GM21576 (cell line): ENCODE results near the gene FHAD1.
"Not testable (repeated sequence)": the region's sequence is repeated elsewhere in the genome, so short reads cannot be mapped to it uniquely, and the experiment has no call there.

Experiments used
- ATAC-seq: cut with Tn5 transposase; IDR thresholded peaks from one replicate; pipeline ENCODE4 v1.9.1; 2021; ENCODE audit warnings: mild to moderate bottlenecking, moderate library complexity; ENCODE audit not compliant: unreplicated experiment

Gene FHAD1

DNA sequence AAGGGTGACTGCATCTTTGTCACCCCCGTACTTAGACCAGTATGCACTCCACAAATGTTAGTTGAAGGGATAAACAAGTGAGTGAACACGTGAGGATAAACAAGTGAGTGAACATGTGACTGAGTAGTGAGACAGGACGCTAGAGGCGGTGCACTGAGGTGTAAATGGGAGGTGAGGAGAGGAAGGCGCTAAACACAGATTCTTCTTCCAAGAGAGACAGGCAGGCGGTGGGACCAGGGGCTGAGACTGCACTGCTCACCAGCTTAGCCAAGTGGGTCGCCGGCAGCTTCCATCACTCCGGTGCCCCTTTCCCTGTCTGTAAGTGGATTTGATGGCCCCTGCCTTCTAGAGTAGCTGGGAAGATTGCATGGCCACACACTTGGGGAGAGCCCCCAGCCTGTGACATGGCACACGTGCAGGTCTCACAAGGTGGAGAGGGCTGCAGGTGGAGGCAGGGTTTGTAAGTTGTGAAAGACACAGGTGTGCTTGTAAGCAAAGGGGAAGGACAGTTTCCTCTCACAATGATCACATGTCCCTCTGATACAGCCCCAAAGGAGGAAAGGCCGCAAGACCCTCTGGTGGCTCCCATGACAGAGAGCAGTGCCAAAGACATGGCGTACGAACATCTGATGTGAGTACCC is 115.2 kb downstream of the FHAD1 start:
- no peak for ATAC-seq

DNA sequence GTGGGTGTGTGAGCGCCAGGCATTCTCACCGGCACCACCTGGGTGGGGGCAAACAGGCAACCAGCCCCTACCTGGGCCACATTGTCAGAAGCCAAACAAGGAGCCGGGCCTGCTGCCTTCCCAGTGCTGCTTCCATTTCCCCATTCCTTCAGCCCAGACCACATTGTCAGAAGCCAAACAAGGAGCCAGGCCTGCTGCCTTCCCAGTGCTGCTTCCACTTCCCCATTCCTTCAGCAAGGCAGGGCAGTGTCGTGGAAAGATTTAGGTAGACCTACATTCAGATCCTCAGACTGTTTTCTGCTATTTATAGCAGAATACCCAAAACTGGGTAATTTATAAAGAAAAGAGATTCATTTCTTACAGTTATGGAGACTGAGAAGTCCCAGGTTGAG is 115.7 kb downstream of the FHAD1 start:
- no peak for ATAC-seq

DNA sequence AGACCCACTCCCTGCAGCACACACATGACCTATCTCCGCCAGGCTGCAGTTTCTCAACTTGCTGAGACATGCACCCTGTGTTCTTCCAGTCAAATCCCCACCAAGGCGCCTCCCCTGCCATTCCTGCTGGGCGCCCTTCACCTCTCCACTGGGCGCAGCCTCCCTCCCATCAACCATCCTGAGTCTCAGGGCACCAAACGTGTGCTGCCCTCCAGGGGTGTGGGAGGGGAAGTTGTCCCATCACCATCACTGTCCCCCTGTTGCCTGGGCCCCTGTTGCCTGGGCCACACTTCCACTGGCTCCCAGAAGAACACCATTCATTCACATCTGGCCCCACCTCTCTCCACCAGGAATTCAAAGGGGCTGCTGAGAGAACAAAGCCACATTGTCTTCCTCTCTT is 117.7 kb downstream of the FHAD1 start:
- no peak for ATAC-seq

DNA sequence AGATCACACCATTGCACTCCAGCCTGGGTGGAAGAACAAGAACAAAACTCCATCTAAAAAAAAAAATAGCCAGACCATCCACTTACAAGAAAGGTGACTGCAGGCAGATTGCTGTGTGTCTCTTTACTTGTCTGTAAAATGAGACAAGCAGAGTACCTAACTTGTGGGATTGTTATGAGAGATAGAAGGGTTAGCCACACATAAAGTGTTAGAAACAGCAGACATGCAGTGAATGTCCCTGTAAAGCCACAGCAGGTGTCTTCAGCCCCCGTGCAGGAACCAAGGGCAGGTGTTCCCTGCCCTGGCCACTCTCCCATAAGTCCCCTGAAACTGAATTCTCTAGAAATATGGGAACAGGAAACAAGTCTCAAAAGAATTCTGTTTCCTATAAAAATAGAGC is 121.9 kb downstream of the FHAD1 start:
- no peak for ATAC-seq

DNA sequence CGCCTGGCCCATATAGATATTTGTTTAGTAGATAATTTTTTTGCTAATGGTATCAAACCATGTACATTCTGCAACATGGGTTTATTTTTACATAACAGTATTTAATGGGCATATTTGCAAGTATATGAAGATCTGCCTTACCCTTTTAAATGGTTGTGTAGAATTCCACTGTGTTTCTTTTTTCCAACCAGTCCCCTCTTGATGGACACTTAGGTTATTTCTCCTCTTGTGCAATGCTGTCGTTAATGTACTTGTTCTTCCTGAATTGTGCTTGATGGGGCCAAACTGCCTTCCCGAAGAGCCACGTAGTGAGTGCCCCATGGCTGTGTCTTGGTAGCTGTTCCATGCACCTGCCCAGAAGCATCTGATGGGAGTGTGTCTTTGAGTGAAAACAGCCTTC is 123.2 kb downstream of the FHAD1 start:
- ATAC-seq: no peak

DNA sequence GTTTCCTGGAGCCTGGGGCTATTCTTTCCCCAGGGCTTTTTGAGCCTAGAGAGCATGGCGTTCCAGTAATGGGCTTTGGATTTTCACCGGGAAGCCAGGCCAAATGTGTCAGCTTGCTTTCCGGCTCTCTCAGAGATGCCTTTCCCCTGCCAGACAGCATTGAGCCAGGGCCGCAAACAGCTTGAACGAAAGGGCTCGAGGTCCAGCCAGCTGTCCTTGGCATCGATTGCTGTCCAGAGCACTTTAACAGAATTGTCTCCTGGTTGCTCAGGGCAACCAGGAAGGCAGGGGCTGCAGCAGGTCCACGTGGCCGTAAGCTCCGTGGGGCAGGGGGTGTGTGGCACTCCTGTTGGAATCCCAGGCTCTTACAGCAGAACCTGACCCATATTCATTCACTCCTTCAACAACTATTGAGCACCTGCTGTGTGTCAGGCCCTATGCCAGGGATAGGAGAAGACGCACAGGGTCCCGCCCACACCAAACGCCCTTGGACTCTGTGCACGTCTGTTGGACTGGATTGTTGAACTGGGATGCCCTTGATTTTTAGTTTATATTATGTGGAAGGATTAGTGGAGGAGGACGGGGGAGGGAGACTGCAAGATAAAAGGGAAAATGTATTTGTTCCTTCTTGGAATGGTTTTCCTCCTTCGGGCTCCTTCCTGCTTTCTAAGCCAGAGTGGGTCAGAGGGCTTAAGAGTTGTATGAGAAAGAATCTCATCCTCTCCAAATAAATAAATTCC is 123.9 kb downstream of the FHAD1 start:
- no peak for ATAC-seq

DNA sequence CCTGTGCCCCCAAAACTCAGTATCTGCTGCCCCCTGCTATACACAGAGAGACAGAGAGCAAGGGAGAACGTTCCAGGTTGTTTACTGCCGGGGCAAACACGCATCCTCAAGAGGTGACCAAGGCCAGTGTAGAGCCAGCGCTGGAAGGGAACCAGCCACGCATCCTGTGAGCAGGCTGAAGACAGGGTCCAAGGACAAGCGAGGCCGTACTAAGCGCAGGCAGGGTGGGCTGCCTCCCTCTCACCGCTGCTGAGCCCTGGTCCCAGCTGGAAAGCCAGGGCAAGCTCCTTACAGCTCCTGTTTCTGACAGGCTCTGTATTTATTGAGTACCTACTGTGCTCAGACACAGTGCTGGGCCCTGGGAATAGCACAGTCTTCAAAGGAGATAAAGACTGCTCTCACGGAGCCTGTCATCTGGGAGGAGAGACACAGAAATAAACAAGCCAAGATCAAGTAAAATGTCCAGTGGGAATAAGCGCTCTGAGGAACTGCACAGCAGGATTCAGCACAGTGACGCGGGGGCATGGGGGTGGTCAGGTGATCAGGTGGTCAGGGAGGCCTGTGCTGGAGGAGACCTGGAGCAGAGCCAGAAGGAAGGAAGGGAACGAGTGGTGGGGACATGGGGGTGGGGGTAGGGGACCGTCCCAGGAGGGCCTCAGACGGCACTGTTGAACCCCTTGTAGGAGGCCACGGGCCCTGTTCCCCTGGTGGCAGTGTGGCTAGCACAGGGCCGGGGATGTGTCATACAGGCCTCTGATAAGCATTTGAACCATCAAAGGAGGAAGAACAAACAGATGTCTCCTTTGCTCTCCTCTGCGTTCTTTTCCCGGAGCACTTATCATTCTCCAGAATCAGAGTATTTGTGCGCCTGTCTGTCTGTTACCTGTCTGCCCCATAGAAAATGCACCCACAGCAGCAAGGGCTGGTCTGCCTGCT is 124.9 kb downstream of the FHAD1 start:
- ATAC-seq: no peak

DNA sequence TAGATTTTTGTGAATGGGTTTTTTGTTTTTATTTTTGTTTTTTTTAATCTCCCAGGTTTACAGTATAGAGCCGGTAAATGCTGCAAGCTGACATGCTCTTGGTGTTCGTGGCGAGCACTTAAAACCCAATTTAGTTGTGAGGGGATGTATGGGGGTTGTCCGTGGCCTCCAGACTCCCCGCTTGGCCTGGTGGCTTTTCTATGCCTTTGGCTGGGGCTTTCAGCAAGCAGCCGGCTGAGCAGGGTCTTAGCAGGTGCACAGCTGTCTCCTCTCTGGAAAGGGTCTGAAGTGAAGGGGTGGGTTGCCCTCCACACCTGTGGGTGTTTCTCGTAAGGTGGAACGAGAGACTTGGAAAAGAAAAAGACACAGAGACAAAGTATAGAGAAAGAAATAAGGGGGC is 131.7 kb downstream of the FHAD1 start:
- ATAC-seq: no peak

DNA sequence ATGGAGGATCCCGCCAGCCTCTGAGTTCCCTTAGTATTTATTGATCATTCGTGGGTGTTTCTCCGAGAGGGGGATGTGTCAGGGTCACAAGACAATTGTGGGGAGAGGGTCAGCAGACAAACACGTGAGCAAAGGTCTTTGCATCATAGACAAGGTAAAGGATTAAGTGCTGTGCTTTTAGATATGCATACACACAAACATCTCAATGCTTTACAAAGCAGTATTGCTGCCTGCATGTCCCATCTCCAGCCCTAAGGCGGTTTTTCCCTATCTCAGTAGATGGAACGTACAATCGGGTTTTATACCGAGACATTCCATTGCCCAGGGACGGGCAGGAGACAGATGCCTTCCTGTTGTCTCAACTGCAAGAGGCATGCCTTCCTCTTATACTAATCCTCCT is 132.1 kb downstream of the FHAD1 start:
- ATAC-seq: not testable (repeated sequence)

DNA sequence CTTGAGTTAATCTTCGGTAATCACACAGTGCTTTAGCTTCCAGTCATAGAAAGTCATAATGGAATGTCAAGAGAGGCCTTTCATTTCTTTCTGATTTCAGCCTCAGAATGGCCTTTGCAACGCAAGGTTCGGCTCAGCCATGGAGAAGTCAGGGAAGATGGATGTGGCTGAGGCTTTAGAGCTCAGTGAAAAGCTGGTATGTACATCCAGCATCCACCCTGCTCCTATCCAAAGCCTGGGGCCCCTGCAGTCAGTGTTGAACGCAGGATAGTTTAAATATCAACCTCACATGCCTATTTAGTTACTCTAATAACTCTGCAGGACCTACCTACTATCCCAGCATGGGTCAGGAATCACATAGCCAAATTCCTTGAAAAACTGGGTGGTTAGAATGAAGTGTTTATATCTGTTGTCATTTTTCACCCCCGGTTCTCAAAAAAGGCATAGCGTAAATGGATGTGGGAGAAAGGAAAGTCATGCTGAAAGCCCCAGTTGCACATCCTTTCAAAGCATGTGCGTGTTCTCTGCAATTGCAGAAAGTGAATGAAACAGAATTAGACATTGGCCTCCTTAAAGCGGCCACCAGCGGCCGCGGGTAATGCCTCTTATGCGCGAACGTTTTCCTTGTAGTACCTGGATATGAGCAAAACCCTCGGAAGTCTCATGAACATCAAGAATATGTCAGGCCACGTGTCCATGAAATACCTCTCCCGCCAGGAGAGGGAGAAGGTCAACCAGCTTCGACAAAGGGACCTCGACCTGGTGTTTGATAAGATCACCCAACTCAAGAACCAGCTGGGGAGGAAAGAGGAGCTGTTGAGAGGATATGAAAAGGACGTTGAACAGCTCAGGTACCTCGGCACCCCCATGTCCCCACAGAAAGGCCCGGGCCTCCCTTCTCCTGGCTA is 133.8 kb downstream of the FHAD1 start:
- ATAC-seq: no peak

DNA sequence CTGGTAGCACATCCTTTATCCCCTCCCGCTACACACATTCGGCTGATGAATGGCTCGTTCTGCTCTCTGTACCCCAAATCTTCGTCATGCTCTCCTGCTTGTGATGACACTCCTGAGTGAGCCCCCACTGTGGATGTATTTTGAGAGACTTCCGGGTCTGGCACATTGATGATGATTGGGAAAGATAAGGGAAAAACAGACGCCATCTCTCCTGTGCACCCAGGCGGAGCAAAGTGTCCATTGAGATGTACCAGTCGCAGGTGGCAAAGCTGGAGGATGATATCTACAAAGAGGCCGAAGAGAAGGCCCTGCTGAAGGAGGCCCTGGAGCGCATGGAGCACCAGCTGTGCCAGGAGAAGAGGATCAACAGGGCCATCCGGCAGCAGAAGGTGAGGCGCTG is 134.8 kb downstream of the FHAD1 start:
- no peak for ATAC-seq

DNA sequence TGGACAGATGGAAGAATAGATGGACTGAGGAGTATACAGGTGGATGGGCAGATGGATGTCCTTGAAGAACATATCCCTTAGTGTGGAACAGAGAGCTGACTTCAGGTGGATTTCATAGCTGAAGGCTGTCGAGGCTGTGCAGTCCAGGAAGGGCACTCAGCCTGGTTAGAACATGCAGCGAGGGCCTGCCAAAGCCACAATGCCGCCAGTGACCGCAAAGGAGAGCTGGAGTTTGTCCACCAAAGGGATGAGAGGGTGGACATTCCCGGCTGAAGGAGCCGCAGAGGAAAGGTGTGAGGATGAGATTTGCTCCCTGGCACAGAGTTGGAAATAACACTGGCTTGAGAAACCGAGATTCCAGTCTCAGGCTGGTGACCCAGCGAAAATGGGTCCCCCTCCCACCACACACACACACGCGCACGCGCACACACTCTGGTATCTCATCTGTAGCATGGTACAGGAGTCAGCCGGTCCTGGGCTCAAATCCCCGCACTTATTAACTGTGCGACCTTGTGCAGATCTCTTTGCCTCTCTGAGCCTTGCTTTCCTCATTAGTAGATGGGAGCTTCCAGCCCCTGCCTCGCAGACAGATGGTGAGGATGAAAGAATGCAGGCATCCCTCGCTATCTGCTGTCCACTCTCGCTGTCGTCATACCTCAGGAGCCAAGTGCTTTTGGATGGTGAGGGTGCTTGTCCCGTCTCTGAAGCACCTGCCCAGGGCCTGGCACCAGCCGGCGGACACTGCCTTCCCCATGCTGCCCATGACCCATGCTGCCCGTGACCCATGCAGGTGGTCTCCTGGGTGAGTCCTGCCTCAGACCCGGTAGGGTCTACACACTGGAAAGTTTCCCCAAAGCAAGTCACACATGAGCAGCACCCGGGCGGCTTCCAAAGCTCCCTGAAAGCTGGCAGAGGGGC is 135.8 kb downstream of the FHAD1 start:
- no peak for ATAC-seq

DNA sequence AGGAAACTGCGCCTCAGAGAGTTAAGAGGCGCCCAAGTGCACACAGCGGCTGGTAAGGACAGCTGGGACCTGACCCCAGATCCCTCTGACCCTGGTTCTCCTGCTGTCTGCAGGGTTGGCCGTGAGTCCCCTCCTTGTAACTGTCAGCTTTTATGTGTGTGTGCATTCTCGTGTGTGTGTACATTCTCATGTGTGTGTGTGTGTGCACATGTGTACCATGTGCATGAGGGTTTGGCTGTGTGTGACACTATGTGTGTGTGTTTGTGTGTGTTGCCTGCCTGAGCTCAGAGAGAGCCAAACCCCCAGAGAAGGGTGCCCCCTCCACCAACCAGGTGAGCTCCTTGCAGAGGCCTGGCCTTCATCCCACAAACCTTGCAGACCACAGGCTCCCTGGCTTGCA is 136.8 kb downstream of the FHAD1 start:
- ATAC-seq: no peak

DNA sequence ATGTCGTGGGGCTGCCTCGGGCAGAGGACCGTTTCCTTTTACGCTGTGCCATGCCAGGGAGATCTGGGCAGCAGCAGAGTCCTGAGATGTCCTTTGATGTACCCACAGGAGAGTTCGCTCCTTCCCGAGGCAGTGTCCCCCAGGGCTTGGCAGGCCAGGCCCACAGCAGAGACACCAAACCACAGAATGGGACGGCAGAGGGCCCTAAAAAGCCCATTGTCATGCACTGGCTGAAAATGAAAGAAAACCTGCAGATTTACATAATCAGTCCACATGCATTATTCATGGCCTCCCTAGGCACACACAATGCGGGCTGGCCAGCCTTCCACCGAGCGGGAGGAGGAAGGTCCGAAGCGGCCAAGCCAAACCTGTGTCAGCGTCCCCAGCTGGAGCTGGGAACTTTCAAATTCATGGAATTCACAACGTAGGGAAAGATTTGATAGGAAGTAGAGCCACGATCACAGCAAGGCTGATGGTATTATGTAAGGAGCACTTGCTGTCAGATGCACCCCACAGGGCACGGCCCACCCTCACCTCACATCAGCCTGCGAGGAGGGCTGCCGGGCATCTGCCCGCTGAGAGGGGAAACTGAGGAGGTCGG is 137.4 kb downstream of the FHAD1 start:
- ATAC-seq: no peak

DNA sequence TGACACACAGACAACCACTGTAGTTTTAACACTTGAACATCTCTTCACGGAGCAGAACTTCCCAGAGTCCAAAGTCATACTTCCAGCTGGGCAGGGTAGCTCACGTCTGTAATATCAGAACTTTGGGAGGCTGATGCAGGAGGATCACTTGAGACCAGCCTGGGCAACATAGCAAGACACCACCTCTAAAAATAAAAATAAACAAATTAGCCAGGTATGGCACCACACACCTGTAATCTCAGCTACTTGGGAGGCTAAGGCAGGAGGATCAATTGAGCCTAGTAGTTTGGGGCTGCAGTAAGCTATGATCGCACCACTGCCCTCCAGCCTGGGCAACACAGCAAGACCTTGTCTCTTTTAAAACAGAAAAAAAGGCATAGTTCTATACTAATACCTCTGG is 138.4 kb downstream of the FHAD1 start:
- no peak for ATAC-seq

DNA sequence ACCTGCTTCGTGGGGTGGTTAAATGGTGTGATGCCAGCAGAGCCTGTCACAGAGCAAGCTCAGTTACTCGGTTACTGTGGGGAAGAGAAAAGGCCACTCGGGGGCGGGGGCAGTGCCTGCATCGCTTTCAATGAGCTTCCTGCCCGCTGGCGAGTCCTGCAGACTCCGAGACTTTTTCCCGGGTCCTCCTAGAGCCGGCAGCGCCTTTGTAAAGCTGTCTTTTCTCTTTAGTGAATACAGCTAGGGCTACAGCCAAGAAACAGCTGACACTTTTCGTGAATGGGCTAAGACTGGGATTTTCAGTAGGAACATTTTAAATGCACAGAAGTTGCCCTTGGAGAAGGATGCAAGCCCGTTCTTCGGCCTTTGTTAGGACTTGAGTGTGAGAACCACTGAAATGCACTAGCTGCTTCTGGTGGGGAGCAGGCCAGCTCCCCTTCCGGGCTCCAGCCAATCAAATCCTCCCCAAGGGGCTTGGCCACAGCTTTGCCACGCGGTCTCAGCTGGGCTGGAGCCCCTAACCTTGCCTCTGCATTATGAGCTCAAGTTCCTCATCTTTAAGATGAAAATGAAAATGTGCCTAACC is 139.2 kb downstream of the FHAD1 start:
- ATAC-seq: no peak

DNA sequence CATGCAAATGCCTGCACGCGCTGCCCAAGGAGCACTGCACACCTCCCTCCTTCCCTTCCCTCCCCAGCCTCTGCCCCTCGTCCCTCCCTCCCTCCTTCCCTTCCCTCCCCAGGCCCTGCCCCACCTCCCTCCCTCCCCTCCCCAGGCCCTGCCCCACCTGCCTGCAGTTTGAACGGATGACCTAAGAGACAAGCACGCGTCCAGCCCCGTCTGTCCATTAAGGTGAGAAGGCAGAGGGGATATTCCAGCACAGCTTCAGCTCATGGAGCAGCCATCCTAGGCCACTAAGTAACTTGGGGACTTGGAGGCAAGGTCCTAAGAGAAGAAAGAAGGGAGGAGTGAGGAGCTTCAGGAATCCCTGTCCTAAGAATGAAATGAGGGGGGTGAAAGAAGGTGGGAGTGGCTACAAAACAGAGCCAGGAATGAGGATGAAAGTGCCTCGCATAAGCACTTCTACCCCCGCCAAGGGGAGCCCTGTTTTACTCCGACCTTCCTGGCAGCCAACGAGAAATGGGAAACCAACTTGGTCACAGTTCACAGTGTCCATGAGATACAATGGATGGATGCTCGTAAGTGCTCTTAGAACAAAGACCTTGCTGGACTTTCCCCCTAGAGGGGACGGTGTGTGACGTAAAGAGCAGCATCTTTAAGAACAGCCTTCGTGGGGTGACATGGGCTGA is 141.3 kb downstream of the FHAD1 start:
- ATAC-seq: no peak

DNA sequence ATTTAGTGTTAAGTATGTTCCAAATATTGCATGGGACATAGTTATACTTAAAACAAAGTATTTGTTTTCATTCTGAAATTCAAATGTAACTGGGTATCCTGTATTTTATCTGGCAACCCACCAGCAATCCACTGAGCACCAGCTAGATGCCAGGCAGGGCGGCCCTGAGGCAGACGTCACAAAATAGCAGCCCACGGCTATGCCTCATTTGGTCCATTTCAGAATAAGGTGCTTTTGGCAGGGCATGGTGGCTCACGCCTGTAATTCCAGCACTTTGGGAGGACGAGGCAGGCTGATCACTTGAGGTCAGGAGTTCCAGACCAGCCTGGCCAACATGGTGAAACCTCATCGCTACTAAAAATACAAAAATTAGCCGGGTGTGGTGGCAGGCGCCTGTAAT is 142.8 kb downstream of the FHAD1 start:
- not testable (repeated sequence) for ATAC-seq
